GM18873 (cell line): ENCODE results near the gene ARID5B.
"Not testable (repeated sequence)": the region's sequence is repeated elsewhere in the genome, so short reads cannot be mapped to it uniquely, and the experiment has no call there.

Experiments
- ATAC-seq: cut with Tn5 transposase; IDR thresholded peaks from one replicate; pipeline ENCODE4 v1.9.1; 2021; ENCODE audit warnings: mild to moderate bottlenecking, moderate library complexity, moderate number of reproducible peaks; ENCODE audit not compliant: unreplicated experiment, low FRiP score

ARID5B gene

DNA sequence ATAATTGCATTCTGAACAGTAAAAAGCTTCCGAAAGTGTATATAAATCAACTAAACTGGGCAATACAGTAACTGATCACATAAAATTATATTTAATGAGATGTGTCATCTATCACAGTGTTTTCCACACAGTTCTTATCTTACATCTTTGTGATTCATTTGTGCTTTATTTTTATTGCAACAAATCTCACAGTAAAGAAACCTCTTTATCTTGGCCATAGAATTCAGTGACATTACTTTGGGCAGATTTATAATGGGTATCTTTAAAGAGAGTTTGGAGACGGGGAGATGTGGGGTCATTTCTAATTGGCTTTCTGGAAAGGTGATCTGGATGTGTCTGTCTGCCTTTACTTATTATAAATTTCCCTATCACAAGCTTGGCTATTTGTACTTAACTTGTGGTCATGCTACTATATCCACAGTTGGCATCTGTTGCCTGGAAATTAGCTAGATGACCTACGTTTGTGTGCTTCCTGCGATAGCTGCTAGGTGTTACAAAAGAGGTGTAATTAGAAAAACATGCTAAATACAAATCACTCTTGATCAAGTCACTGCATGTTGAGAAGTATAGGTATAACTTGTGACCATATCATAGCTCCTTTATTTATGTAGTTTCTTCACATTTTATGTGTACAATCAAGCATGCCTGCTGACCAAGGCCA is 123.8 kb downstream of the ARID5B start:
- no peak for ATAC-seq

- ATAC-seq = no peak
Measured at GRCh38 chr10:62025901-62026879, 124.7 kb downstream of the ARID5B start.

GRCh38 chr10:62027841-62028501 is 126.5 kb downstream of the ARID5B start:
- no peak for ATAC-seq

- not testable (repeated sequence) for ATAC-seq
Measured at GRCh38 chr10:62028502-62028842, 127.0 kb downstream of the ARID5B start.

DNA sequence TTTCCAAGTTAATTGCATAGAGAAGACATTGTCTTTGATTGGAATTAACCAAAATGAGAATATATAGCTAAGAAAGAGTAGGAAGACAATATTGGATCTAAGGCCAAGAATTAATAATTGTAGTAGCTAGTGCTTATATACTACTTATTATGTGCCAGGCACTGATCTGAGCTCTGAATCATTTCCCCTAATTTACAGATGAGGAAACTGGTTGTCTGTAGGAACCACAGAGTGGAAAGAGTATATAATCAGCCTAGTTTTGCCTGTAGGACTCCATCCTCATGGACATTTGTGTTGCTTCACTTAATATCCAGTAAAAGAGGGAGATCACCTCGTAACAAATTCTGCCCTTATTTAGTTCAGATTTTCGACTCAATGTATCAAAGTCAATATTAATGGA is 127.9 kb downstream of the ARID5B start:
- no peak for ATAC-seq

GRCh38 chr10:62031507-62031906 is 130.0 kb downstream of the ARID5B start:
- ATAC-seq = no peak

DNA sequence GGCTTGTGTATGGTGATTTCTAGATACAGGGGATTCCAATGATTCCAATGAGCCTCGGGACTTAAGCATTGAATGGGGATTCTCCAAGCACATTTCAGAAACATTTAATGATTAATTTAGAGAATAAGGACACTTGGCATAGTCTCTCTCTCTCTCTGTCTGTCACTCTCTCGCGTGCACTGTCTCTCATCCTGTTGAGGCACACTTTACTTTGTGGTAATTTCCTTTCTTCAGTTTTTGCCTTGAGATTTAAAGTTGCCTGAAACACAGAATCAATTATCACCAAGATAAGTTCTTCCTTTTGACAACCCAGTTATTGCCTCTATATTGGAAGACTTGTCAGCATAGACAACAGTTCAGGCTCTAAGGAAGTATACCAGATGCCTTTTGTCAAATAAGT is 131.6 kb downstream of the ARID5B start:
- no peak for ATAC-seq

DNA sequence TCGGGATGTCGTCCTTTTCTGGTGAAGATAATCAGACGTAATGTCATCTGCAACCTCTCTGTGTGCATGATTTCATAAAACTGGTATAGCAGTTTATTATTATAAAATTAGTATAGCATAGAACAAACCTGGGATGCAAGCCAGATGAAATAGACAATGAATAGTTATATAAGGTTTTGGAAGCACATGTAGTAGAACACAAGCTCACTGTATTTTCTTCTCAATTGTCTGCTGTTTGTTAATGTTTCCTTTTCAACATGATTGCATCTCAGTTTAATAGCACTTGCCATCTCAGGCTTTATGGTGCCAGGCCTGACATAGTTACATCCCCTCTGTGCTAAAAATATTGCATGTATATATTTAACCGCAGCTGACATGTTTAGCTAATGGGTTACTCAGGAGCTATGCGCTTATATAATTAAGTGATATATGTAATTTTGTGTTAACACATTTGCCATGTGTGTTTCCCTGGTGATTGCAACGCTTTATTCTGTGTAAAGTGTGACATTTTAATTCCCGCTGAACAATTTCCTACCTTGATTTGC is 132.7 kb downstream of the ARID5B start:
- no peak for ATAC-seq

DNA sequence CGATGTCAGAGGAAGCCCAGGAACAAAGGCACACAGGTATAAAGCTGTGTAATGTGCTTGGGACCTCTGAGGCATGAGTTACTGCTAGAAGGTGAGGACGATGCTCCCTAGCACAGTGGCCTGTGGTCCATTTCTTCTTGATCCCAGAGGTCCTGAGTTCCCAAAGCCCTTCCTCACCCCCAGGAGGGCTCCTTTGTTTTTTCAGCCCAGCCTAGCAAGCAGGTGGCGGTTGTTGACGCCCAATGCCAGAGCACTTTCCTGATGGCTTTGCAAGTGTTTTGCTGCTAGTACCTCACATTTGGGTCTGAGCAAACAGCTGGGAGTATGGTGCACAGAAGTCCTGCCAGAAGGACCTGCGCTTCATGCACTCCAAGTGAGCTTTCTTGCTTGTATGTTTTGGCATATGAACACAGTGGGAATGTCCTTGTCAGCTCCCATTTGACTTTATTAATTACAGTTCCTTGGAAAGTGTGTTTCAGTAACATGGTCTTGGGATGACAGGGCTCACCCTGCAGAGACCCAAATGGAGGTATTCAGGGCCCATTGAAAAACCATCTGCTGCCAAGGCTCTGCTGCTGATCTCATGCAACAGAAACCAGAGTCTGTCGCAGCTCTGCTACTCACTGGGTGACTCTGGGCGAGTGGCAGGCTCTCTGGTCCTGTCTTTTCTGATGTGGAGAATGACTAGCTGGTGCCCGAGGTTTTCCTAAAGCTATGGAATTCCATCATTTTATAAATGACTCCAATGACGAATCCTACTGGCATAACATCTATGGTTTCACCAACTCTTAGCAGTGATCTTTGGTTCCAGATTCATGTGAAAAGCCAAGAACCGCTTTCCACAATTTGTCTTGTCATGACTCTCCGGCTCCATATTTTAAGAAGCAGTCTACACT is 134.9 kb downstream of the ARID5B start:
- no peak for ATAC-seq

DNA sequence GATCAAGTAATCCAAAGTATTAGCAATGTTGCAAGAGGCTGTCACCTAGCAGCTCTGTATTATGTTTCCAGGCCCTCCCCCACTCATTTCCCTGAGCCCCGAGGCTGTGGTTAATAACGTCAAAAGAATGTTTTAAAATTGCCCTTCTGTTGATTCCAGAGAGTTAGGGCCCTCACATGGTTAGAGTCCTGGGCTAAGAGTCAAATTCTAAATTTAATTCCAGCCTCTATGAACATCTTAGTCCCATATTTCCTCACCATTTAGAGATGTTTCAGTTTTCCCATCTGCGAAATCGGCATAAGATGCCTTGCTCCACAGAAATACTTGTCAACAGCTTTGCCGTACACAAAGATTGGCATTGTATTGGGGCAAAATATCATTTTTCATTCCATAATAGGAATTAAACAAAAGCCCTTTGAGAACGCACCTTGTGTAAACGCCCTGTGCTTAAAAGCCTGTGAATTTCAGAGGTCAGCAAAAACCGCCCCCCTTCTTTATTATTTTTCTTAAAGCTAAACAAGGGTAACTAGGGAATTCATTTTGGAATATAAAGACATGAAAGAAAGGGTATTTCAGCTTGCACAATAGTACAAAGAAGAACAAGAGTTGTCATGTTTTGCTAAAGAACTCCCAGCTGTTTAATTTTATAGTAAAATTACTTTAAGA is 135.8 kb downstream of the ARID5B start:
- ATAC-seq = no peak

- no peak for ATAC-seq
Measured at GRCh38 chr10:62037890-62038608, 136.6 kb downstream of the ARID5B start.

DNA sequence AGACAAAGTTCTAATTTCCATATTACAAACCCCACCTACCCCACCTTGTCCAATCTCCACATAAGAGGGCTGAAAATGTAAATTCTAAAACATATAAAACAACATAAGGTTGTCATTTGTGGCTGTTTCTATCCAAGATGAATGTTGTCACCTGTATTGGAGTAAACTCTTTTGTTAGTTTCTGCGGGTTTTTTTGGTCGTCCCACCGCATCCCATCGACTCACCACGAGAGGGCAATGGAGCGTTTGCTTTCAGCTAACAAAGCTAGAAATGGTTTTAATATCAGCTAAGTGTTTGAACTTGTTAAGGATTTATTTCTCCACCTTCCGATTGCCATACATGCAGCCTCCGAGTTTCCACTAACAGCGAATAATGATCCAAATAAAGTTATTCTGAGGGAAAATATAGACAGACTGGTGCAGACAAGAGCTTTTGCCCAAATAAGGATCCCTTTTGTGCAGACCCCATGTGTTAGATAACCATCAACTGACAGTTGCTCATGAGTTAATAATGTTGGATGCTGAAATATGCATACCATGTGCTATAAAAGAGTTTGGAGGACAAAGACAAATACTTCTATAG is 137.2 kb downstream of the ARID5B start:
- ATAC-seq = no peak

DNA sequence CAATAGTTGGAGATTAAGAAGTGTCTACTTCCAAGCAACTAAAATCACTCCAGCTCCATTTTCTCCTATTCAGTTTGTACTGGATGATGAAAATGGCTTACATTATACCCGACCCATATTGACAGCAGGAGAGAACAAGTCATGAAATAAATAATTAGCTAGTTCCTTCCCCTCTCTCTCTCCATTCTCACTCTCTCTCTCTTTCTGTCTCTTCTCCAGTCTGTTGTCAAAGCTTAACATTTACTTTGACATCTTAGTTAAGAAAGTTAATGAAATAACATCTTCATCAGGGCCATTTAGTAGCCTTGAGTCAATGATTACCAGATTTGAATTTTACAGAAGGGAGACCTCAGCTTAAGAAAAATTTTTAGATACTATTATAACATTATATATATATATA is 138.5 kb downstream of the ARID5B start:
- no peak for ATAC-seq

DNA sequence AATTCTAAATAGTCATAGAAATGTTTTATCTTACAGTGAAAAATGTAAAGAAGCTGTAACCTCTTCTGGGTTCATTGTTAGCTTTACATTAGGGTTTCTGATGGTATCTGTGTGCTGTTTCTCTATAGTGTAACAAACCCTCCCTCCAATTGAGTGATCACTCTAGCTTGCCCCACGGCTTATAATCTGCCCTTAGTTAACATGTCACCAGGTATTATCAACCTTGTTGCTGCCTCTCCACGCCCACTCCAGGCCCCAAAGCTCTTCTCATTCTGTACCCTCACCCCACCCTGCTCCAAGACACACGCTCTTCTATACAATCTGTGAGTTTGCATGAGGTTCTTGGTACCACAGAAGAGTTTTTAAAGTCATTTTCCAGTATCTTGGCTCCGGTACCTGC is 139.4 kb downstream of the ARID5B start:
- no peak for ATAC-seq

DNA sequence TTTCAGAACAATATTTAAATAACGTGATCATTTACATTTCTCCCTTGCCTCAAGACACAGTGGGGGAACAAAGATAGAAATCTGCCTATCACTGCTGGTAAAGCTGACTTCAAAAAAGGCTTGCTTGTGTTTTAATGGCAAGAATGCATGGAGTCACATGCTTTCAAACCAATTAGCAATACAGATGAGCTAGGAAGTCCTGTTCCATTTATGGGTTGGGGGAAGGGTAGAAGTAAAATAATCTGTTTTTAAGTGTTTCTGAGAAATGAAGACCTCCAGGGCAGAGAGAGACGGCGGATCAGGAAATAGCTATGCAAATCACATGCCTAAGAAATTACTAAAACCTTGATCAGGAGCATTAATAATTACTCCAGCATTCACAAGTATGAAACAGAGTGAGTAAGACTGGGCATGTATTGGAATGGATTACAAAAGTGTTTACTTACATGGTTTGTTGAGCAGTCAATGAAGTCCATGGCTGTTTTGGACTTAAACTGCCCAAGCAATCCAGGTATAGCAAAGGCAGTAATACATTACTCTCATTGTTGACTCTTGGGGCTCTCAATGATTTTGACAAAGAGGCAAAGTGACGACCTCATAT is 142.0 kb downstream of the ARID5B start:
- ATAC-seq = no peak

- ATAC-seq = no peak
Measured at GRCh38 chr10:62044566-62044965, 143.1 kb downstream of the ARID5B start.

GRCh38 chr10:62045765-62046521 is 144.4 kb downstream of the ARID5B start:
- no peak for ATAC-seq
